Measurements from ENCODE around the gene LIM2.
"Not testable (repeated sequence)": the region's sequence is repeated elsewhere in the genome, so short reads cannot be mapped to it uniquely, and the experiment has no call there.

LIM2 gene

GRCh38 chr19:51387924-51388389 lies at the start of gene LIM2:
LIM2 (minus strand) TSS chr19:51387974; CDS start chr19:51387443, 531 bp downstream.
- no peak for DNase-seq

- DNase-seq, result no peak
These were observed 46.7 kb upstream of the LIM2 start for GRCh38 chr19:51434456-51434855.

GRCh38 chr19:51433043-51433442 lies 45.3 kb upstream of the LIM2 start:
- DNase-seq, result no peak

GRCh38 chr19:51431124-51431523 lies 43.4 kb upstream of the LIM2 start:
- no peak for DNase-seq

- DNase-seq, result no peak
These were observed 42.4 kb upstream of the LIM2 start for GRCh38 chr19:51430221-51430620.

GRCh38 chr19:51427201-51427600 lies 39.4 kb upstream of the LIM2 start:
- DNase-seq, result no peak

GRCh38 chr19:51422053-51422448 lies 34.3 kb upstream of the LIM2 start:
- DNase-seq, result peak; percentile 78

GRCh38 chr19:51421229-51422052 lies 33.7 kb upstream of the LIM2 start:
- DNase-seq, result peak; percentile 50

- not testable (repeated sequence) for DNase-seq
These were observed 32.7 kb upstream of the LIM2 start for GRCh38 chr19:51420511-51420910.

- DNase-seq, result no peak
These were observed 30.9 kb upstream of the LIM2 start for GRCh38 chr19:51418707-51419106.

GRCh38 chr19:51417810-51418157 lies 30.0 kb upstream of the LIM2 start:
- peak; percentile 41 for DNase-seq

- DNase-seq, result peak; percentile 84
These were observed 29.5 kb upstream of the LIM2 start, which contains the start of gene SIGLEC10 for GRCh38 chr19:51417107-51417809. SIGLEC10 (minus strand) TSS chr19:51417642; CDS start chr19:51417581, 61 bp downstream.

GRCh38 chr19:51416422-51416821 lies 28.6 kb upstream of the LIM2 start:
- DNase-seq, result not testable (repeated sequence)

GRCh38 chr19:51415187-51415586 lies 27.4 kb upstream of the LIM2 start:
- no peak for DNase-seq

GRCh38 chr19:51410950-51411748 lies 23.4 kb upstream of the LIM2 start:
- no peak for DNase-seq

- DNase-seq, result peak; percentile 60
These were observed 19.8 kb upstream of the LIM2 start for GRCh38 chr19:51407511-51408131.

- no peak for DNase-seq
These were observed 14.3 kb upstream of the LIM2 start for GRCh38 chr19:51402117-51402516.

- DNase-seq, result not testable (repeated sequence)
These were observed 12.2 kb upstream of the LIM2 start for GRCh38 chr19:51399936-51400335.

- no peak for DNase-seq
These were observed 11.5 kb upstream of the LIM2 start for GRCh38 chr19:51399231-51399630.

- DNase-seq, result peak; percentile 41
These were observed 10.4 kb upstream of the LIM2 start for GRCh38 chr19:51398096-51398704.

GRCh38 chr19:51397453-51397852 lies 9.7 kb upstream of the LIM2 start:
- DNase-seq, result not testable (repeated sequence)

- DNase-seq, result no peak
These were observed 8.4 kb upstream of the LIM2 start for GRCh38 chr19:51396175-51396574.
